GM13976 (cell line): ENCODE measurements around the gene DICER1.

Experiments used
- DNase-seq: peaks from one replicate; pipeline ENCODE4 v3.0.0; 2012; ENCODE audit warnings: low spot score
- in situ Hi-C: fragments of 300-500 bp; cut with MboI; formaldehyde crosslinking; loops from one replicate; pipeline ENCODE4 v1.12.0; 2022; ENCODE audit warnings: low sequenced_read_pairs, mixed read lengths, inconsistent platforms; ENCODE audit not compliant: unreplicated experiment
- TF ChIP-seq, protein P1 (sequence below): IDR thresholded peaks from 2 replicates; pipeline ENCODE4 v1.5.1; 2012; ENCODE audit warnings: borderline replicate concordance, mild to moderate bottlenecking; ENCODE audit not compliant: insufficient read depth; ENCODE audit errors: extremely low read depth, missing control alignments, control extremely low read depth

Gene DICER1

DNA sequence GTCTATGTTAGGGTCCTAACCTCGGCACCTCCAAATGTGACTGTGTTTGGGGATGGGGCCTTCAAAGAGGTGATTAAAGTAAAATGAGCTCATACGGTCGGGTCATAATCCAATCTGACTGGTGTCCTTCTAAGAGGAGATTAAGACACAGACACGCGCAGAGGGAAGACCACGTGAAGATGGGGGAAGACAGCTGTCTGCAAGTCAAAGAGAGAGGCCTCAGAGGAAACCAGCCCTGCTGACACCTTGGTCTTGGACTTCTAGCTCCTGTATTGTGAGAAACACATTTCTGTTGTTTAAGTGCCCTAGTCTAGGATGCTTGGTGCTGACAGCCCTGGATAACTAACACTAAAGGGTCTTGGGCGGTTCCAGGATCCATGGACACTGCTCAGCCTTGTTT, 109.6 kb downstream of the DICER1 start:
- DNase-seq: no peak
- in situ Hi-C loops: no loop called here
- TF ChIP-seq, protein P1, sequence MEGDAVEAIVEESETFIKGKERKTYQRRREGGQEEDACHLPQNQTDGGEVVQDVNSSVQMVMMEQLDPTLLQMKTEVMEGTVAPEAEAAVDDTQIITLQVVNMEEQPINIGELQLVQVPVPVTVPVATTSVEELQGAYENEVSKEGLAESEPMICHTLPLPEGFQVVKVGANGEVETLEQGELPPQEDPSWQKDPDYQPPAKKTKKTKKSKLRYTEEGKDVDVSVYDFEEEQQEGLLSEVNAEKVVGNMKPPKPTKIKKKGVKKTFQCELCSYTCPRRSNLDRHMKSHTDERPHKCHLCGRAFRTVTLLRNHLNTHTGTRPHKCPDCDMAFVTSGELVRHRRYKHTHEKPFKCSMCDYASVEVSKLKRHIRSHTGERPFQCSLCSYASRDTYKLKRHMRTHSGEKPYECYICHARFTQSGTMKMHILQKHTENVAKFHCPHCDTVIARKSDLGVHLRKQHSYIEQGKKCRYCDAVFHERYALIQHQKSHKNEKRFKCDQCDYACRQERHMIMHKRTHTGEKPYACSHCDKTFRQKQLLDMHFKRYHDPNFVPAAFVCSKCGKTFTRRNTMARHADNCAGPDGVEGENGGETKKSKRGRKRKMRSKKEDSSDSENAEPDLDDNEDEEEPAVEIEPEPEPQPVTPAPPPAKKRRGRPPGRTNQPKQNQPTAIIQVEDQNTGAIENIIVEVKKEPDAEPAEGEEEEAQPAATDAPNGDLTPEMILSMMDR: no peak

DNA sequence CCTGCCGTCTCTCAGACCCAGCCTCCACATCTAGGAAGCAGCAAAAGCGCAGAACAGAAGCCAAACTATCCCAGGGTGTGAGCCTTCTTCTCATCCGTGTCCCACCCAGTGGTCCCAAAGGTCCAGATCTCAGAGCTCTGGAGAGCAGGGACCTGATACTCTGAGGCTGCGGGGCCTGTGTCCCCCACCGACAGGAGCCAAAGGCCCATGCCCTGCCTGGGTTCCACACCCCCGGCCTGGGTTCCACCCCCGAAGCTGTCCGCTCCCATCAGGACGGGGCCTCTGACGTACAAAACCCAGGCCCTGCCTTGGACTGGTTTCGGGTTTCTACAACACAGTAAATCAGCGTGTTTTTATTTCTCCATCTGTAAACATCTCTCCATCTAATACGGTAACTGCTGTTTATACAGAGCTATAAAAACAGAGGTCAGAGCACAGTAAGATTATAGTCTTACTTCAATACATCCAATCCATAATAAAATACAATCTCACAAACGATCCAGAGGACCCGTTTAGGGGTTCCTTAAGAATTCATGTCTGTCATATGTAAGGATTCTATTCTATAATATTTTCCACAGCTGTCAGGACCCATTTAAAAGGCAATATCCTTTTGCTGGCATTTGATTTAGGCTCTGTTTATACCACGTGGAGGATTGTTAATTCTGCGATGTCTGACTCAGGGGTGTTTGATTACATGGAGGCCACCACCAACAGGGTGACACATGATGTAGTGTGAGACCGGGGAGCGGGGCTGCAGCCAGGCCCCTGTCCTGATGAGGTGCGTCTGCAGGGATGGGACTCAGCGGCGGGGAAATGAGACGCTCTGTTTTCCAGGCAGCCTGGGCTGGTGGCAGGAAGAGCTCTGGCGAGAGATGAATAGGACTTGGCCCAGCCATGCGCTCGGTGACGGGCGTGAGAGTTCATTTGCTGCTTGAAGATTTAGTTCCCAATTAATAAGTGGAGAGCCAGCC, 110.3 kb downstream of the DICER1 start:
- TF ChIP-seq, protein P1: no peak
- in situ Hi-C loops: no loop called here
- no peak for DNase-seq

DNA sequence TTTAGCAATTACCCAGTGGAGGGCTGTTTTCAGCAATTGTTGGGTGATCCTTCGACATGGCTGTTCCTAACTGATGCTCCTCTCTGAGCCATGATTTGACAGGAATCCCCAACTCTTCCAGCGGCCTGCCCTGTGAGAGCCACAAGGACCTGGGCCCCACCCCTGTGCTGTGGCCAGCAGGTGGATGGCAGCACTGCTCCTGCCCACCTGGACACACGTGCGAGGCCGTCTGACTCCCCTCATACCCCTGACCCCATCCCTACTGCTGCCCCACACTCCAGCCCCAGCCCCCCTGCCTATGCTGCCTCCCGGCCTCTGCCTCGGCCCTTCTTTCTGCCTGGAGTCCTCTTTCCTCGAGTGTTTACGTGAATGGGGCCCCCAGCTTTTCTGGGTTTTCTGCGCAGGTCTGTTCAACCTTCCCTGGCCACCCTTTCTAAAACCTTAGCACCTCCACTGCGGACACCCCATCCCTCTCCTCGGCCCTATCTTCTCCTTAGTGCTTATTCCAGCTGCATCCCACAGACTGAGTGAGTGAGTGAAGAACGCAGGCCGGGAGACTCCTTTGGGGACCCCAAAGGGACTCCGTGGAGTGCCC, 111.4 kb downstream of the DICER1 start:
- TF ChIP-seq, protein P1: no peak
- DNase-seq: no peak
- in situ Hi-C loops: no loop called here

DNA sequence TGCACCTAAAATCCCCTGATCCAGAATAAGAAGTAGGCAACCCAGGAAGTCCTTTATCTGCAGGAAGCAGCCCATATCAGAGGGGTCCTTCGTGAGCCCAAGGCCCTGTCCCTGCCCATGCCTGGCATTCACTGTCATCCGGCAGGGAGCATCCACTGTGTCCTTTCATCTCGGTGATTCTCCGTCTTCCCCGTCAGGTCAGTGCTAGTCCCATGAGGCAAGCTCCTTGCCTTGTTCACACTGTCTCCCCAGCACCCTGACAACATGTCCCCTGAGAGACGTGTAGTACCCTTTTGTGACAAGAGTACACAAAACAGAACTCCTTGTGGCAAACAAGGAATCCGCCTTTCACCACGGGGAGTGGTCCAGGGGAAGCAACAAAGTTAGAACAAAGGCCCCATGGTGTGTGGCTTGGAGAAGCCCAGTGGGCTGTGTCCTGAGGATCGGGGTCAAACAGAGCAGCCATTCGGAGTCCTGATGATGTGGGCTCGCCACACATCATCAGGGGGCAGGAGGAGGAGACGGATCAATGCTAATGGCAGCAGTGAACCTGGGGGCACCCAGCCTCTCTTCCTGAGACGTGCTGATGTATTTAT, 112.1 kb downstream of the DICER1 start:
- DNase-seq: no peak
- TF ChIP-seq, protein P1: no peak
- in situ Hi-C loops: no loop called here

DNA sequence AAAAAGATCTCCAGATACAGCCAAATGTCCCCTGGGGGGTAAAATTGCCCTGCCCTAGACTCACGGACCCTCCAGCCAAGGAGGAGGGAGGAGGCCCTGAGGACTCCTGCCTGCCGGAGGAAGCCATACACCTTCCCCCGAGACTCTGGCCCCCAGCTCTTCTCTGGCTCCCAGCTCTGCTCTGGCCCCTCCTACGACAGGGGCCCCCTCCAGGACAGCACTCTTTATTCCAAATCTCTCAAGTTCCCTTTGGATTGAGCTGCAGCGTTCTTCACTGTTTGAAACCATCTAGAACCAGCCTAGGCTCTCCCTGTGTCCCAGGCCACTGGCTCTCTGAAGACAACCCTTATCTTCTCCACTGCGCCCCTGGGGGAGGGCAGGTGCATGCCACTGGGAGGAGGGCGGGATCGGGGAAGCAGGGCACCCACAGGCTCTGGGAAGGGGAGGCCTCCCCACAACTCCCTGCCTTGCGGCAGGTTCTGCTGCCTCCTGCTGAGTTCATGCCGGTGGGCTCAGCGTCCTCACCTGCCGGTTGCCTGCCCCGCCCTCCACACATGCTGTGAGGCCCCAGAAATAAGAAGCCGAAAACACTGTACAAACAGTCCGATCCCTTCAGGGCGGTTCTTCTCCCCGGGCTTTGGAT, 112.7 kb downstream of the DICER1 start:
- DNase-seq: no peak
- TF ChIP-seq, protein P1: no peak
- in situ Hi-C loops: no loop called here
